Keratinocyte (primary cell): ENCODE results near the gene CELSR1.

Experiments
- EZH2 ChIP-seq: IDR thresholded peaks from one replicate; pipeline ENCODE4 v1.6.1; 2012; ENCODE audit warnings: inconsistent platforms, mild to moderate bottlenecking, low read length, moderate library complexity
- TF ChIP-seq, protein P1 (sequence below), 3 experiments: IDR thresholded peaks in 1 of 3; conservative IDR thresholded peaks in 1 of 3; optimal IDR thresholded peaks in 1 of 3; 2 replicates in 2 of 3; 3 replicates in 1 of 3; pipeline versions ENCODE3 to v1.5.1; 2011; ENCODE audit warnings: low read length in 3 of 3, mild to moderate bottlenecking in 3 of 3, moderate library complexity in 2 of 3, control low read depth in 1 of 3, inconsistent platforms in 1 of 3; ENCODE audit not compliant: insufficient read depth in 2 of 3; ENCODE audit errors: extremely low read depth in 1 of 3

DNA sequence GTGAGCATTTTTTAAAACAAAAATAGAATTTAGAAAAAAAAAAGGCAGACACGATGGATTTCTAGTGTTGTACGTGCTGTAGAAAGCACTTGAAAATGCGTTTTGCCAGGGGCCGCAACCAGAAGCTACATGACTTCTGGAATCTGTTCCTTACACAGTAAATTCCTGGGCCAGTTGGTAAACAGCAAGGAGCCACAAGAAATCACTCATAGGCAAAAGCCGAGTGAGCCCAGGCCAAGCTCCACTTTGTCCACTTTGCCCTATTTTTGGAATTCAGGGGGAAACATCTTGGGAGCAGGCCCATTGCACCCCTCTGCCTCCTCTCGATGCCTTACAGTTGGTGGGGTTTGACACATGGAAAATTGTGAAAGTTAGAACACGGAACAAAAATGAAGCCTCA lies 4.1 kb upstream of the CELSR1 start:
- TF ChIP-seq, protein P1, sequence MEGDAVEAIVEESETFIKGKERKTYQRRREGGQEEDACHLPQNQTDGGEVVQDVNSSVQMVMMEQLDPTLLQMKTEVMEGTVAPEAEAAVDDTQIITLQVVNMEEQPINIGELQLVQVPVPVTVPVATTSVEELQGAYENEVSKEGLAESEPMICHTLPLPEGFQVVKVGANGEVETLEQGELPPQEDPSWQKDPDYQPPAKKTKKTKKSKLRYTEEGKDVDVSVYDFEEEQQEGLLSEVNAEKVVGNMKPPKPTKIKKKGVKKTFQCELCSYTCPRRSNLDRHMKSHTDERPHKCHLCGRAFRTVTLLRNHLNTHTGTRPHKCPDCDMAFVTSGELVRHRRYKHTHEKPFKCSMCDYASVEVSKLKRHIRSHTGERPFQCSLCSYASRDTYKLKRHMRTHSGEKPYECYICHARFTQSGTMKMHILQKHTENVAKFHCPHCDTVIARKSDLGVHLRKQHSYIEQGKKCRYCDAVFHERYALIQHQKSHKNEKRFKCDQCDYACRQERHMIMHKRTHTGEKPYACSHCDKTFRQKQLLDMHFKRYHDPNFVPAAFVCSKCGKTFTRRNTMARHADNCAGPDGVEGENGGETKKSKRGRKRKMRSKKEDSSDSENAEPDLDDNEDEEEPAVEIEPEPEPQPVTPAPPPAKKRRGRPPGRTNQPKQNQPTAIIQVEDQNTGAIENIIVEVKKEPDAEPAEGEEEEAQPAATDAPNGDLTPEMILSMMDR (optimal IDR thresholded peaks at IDR 0.05 in 1 of 3, IDR thresholded peaks at IDR 0.05 in 1 of 3, conservative IDR thresholded peaks at IDR 0.05 in 1 of 3; ENCODE audit: extremely low read depth in 1 of 3, insufficient read depth in 2 of 3, low read length in 3 of 3) = no peak
- no peak for TF ChIP-seq EZH2
